Endothelial cell of umbilical vein (primary cell): ENCODE data around the gene BEND5. TPM values are rescaled to one million over a fixed set of nuclear protein-coding genes. Genes with fewer than 3 reads are reported as not detected.

Experiments
- BruUV-seq: library from RNA; stranded (reverse); fragments of 400-500 nt; replicated peaks from 2 replicates; lab custom pipeline; 2021; lab: Mats Ljungman, UMichigan
- CTCF ChIA-PET: fragments of 300-600, 350-600 bp; sonication (Branson Sonifier 250); formaldehyde crosslinking; loops from one replicate; lab custom pipeline; 2021; ENCODE audit warnings: antibody characterized with exemption, inconsistent platforms; lab: Charles Lee
- POLR2A ChIA-PET: fragments of 300-600, 350-600 bp; sonication (Branson Sonifier 250); formaldehyde crosslinking; loops from one replicate; lab custom pipeline; 2021; ENCODE audit warnings: antibody characterized with exemption, inconsistent platforms; lab: Charles Lee
- DNase-seq: peaks from one replicate; pipeline ENCODE4 v3.0.0-alpha.2; 2011; ENCODE audit warnings: low read depth, low spot score
- FAIRE-seq: peaks from 2 replicates; lab custom pipeline; 2011; peaks lifted over from hg19 to GRCh38; lab: Jason Lieb, UNC
- H2AFZ ChIP-seq: 2 replicates; pipeline ENCODE4 v1.6.0; 2012; ENCODE audit warnings: low read depth, low read length, control low read depth, inconsistent platforms
- H3K27ac ChIP-seq: 2 replicates; pipeline ENCODE4 v1.5.1; 2011; ENCODE audit warnings: low read depth, mild to moderate bottlenecking, control low read depth, low read length, moderate library complexity; ENCODE audit not compliant: insufficient read depth
- H3K27me3 ChIP-seq, 2 experiments: 2 replicates each; pipeline versions ENCODE4 v1.6.0 to v1.6.1; 2011; ENCODE audit warnings: low read length in 2 of 2, mixed read lengths in 1 of 2; ENCODE audit not compliant: control insufficient read depth in 2 of 2, insufficient read depth in 2 of 2
- H3K36me3 ChIP-seq, 2 experiments: 2 replicates in 1 of 2; 3 replicates in 1 of 2; pipeline ENCODE4 v1.5.1; 2011; ENCODE audit warnings: low read length in 2 of 2, mild to moderate bottlenecking in 1 of 2, moderate library complexity in 1 of 2; ENCODE audit not compliant: control insufficient read depth in 2 of 2, insufficient read depth in 2 of 2; ENCODE audit errors: extremely low read depth in 1 of 2
- H3K4me1 ChIP-seq: 3 replicates; pipeline ENCODE4 v1.5.1; 2011; ENCODE audit warnings: mild to moderate bottlenecking, low read length; ENCODE audit not compliant: control insufficient read depth, insufficient read depth; ENCODE audit errors: extremely low read depth
- H3K4me2 ChIP-seq: 2 replicates; pipeline ENCODE4 v1.6.1; 2011; ENCODE audit warnings: low read length, control low read depth, mixed read lengths; ENCODE audit not compliant: insufficient read depth
- H3K4me3 ChIP-seq, 3 experiments: fragments of 200-600 bp in 1 of 3; sonication (generic), shearing (Covaris generic) in 1 of 3; replicated peaks in 1 of 3; 2 replicates each; pipeline ENCODE4 v1.5.1; 2011 to 2016; ENCODE audit warnings: control low read depth in 3 of 3, low read length in 3 of 3, mild to moderate bottlenecking in 2 of 3, inconsistent platforms in 1 of 3, low read depth in 1 of 3, moderate library complexity in 1 of 3; ENCODE audit not compliant: insufficient read depth in 1 of 3
- H3K79me2 ChIP-seq: 2 replicates; pipeline ENCODE4 v1.6.0; 2012; ENCODE audit warnings: low read length, inconsistent platforms; ENCODE audit not compliant: control insufficient read depth, insufficient read depth
- H3K9ac ChIP-seq: replicated peaks from 2 replicates; pipeline ENCODE3; 2011; ENCODE audit warnings: low read length, control low read depth; ENCODE audit not compliant: insufficient read depth; ENCODE audit errors: extremely low read depth
- H3K9me1 ChIP-seq: replicated peaks from 3 replicates; pipeline ENCODE4 v1.6.0; 2011; ENCODE audit warnings: mild to moderate bottlenecking, low read length; ENCODE audit not compliant: control insufficient read depth, insufficient read depth; ENCODE audit errors: extremely low read depth
- H3K9me3 ChIP-seq: replicated peaks from 2 replicates; pipeline ENCODE4 v1.5.1; 2012; ENCODE audit warnings: low read length, inconsistent platforms; ENCODE audit not compliant: control insufficient read depth, insufficient read depth
- H4K20me1 ChIP-seq: replicated peaks from 2 replicates; pipeline ENCODE3; 2011; ENCODE audit warnings: mild to moderate bottlenecking, low read length; ENCODE audit not compliant: control insufficient read depth, insufficient read depth; ENCODE audit errors: extremely low read depth
- CTCF ChIP-seq, 2 donors: IDR thresholded peaks; 1 replicate in 1 of 2; 2 replicates in 1 of 2; pipeline ENCODE4 v1.5.1; 2011; ENCODE audit warnings: low read length in 2 of 2, mild to moderate bottlenecking in 2 of 2, moderate library complexity in 2 of 2, control low read depth in 1 of 2, inconsistent platforms in 1 of 2, low read depth in 1 of 2; ENCODE audit not compliant: insufficient read depth in 1 of 2; ENCODE audit errors: extremely low read depth in 1 of 2
- EZH2 ChIP-seq: IDR thresholded peaks from 2 replicates; pipeline ENCODE4 v1.6.1; 2012; ENCODE audit warnings: borderline replicate concordance, low read depth, mild to moderate bottlenecking, moderate library complexity, low read length, inconsistent platforms; ENCODE audit not compliant: severe bottlenecking
- FOS ChIP-seq: IDR thresholded peaks from 2 replicates; pipeline ENCODE4 v1.6.1; 2011; ENCODE audit warnings: mild to moderate bottlenecking, low read length, moderate library complexity, borderline replicate concordance; ENCODE audit not compliant: insufficient read depth
- GATA2 ChIP-seq: IDR thresholded peaks from 2 replicates; pipeline ENCODE4 v1.7.0; 2011; ENCODE audit warnings: low read depth, mild to moderate bottlenecking, moderate library complexity, mixed read lengths, low read length; ENCODE audit not compliant: insufficient read length, insufficient read depth
- JUN ChIP-seq: IDR thresholded peaks from 2 replicates; pipeline ENCODE4 v1.6.1; 2011; ENCODE audit warnings: borderline replicate concordance, low read depth; ENCODE audit not compliant: insufficient read length, insufficient read depth
- MAX ChIP-seq: IDR thresholded peaks from 2 replicates; pipeline ENCODE4 v1.6.1; 2011; ENCODE audit not compliant: insufficient read depth, insufficient read length
- MYC ChIP-seq: IDR thresholded peaks from one replicate; pipeline ENCODE4 v1.6.1; 2011; ENCODE audit warnings: mild to moderate bottlenecking, low read depth, low read length
- POLR2A ChIP-seq: IDR thresholded peaks from 2 replicates; pipeline ENCODE4 v1.6.1; 2012; ENCODE audit warnings: low read depth, mild to moderate bottlenecking, control low read depth, low read length
- POLR2AphosphoS5 ChIP-seq: IDR thresholded peaks from 2 replicates; pipeline ENCODE4 v1.6.1; 2012; ENCODE audit warnings: low read depth, mild to moderate bottlenecking, control low read depth, low read length, moderate library complexity; ENCODE audit not compliant: insufficient read depth
- dilution Hi-C: fragments of 300-500 bp; cut with MboI; formaldehyde crosslinking; loops from one replicate; pipeline ENCODE4 v1.15.0; 2019; ENCODE audit warnings: low sequenced_read_pairs; ENCODE audit not compliant: extremely low pct_ligation_motif_present
- intact Hi-C: fragments of 100-400 bp; cut with micrococcal nuclease; formaldehyde crosslinking; loops from one replicate; pipeline ENCODE4 v1.10.0; 2022
- polyA plus RNA-seq, 4 experiments: library from polyadenylated mRNA; depleted of rRNA in 3 of 4; stranded (reverse) in 3 of 4; unstranded in 1 of 4; fragments of >200 nt; gene quantifications; 2 replicates each; pipeline versions ENCODE4 v1.2.1 to v1.2.3, GENCODE V29; 2011 to 2012; ENCODE audit warnings: missing spikeins in 1 of 4
- total RNA-seq: library from RNA; stranded (reverse); gene quantifications from 2 replicates; pipeline ENCODE4 v1.2.3, GENCODE V29; 2021

Gene BEND5
- total and polyA plus RNA-seq, 2 donors (not counting 3 experiments of a cell fraction or from before 2014, with no cell fraction given) = not detected

GRCh38 chr1:48756683-48757316 is 19.9 kb downstream of the BEND5 start:
- no peak overlapping the region for H3K27ac ChIP-seq
- BruUV-seq = no TSS peak
- H3K4me1 ChIP-seq = no peaks in the 10 kb centered on the region
- DNase-seq (no peak), FAIRE-seq (no peak)
- POLR2A ChIA-PET = no interaction called here
- no peaks in the 10 kb centered on the region for H3K36me3 ChIP-seq
- no peaks in the 10 kb centered on the region for H4K20me1 ChIP-seq
- dilution Hi-C loops (no loop called here), intact Hi-C loops (no loop called here)
- no peaks in the 10 kb centered on the region for H3K79me2 ChIP-seq
- H3K4me3 ChIP-seq = no peak overlapping the region
- H3K4me2 ChIP-seq = no peak overlapping the region
- TF ChIP-seq EZH2 (no peak), CTCF (IDR thresholded peaks at IDR 0.05; ENCODE audit: extremely low read depth in 1 of 2, insufficient read depth in 1 of 2, low read depth in 1 of 2, low read length in 2 of 2) (no peak), JUN (no peak), MAX (no peak), GATA2 (no peak), FOS (no peak), MYC (no peak), POLR2A (no peak), POLR2AphosphoS5 (no peak)
- H3K9me1 ChIP-seq = no peaks in the 10 kb centered on the region
- H3K9ac ChIP-seq = no peak overlapping the region
- H2AFZ ChIP-seq = no peak overlapping the region
- H3K27me3 ChIP-seq = no peaks in the 10 kb centered on the region
- CTCF ChIA-PET = no interaction called here
- peaks cover 2% of the 10 kb centered on the region for H3K9me3 ChIP-seq
